Measurements from ENCODE around the gene OR7G2.
"Not testable (repeated sequence)": the region's sequence is repeated elsewhere in the genome, so short reads cannot be mapped to it uniquely, and the experiment has no call there.

OR7G2 gene

DNA sequence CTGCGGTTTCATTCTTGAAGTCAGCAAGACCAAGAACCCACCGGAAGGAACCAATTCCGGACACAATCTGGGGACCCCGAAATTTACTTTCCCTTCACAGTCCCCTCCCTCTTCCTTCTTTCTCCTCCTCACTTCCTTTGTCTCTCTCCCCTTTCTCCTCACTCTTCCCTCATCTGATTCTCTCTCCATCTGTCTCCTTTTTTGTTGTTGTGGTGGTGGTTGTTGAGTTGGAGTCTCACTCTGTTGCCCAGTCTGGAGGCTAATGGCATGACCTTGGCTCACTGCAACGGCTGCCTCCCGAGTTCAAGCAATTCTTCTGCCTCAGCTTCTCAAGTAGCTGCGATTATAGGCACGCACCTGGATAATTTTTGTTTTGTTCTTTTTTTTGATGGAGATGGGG lies 53.1 kb downstream of the OR7G2 start:
- in situ Hi-C loops (cut with MboI; ENCODE audit: low sequenced_read_pairs, unreplicated experiment): no loop called here
- TF ChIP-seq, protein P1, sequence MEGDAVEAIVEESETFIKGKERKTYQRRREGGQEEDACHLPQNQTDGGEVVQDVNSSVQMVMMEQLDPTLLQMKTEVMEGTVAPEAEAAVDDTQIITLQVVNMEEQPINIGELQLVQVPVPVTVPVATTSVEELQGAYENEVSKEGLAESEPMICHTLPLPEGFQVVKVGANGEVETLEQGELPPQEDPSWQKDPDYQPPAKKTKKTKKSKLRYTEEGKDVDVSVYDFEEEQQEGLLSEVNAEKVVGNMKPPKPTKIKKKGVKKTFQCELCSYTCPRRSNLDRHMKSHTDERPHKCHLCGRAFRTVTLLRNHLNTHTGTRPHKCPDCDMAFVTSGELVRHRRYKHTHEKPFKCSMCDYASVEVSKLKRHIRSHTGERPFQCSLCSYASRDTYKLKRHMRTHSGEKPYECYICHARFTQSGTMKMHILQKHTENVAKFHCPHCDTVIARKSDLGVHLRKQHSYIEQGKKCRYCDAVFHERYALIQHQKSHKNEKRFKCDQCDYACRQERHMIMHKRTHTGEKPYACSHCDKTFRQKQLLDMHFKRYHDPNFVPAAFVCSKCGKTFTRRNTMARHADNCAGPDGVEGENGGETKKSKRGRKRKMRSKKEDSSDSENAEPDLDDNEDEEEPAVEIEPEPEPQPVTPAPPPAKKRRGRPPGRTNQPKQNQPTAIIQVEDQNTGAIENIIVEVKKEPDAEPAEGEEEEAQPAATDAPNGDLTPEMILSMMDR (IDR thresholded peaks at IDR 0.05; ENCODE audit: borderline replicate concordance, control extremely low read depth, extremely low read depth, insufficient read depth, missing control alignments): no peak
- DNase-seq (ENCODE audit: low spot score): no peak

DNA sequence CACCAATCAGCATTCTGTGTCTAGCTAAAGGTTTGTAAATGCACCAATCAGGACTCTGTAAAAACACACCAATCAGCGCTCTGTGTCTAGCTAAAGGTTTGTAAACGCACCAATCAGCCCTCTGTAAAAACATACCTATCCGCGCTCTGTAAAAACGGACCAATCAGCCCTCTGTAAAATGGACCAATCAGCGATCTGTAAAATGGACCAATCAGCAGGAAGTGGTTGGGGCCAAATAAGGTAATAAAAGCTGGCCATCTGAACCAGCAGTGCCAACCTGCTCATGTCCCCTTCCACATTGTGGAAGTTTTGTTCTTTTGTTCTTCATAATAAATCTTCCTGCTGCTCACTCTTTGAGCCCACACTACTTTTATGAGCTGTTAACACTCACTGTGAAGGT lies 53.6 kb downstream of the OR7G2 start:
- DNase-seq (ENCODE audit: low spot score); in situ Hi-C loops (cut with MboI; ENCODE audit: low sequenced_read_pairs, unreplicated experiment): not testable (repeated sequence)

DNA sequence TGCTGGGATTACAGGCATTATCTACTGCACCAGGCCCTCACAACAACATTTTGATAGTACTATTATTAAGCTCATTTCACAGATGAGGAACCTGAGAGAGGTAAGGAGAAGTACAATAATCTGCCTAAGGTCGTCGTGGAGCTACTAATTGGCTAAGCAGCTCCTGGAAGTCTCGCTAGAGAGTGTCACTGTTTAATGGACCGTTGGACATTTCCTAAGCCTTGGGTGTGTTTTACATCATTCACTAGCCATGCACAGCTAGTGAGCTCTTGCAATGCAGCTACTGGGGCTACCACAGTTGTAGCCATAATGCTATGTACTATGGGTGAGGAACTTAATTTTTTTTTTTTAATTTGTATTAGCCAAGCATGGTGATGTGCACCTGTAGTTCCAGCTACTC lies 54.4 kb downstream of the OR7G2 start:
- TF ChIP-seq, protein P1 (IDR thresholded peaks at IDR 0.05; ENCODE audit: borderline replicate concordance, control extremely low read depth, extremely low read depth, insufficient read depth, missing control alignments): no peak
- in situ Hi-C loops (cut with MboI; ENCODE audit: low sequenced_read_pairs, unreplicated experiment): no loop called here

More for the DNA sequence above, 54.4 kb downstream of the OR7G2 start:
- DNase-seq (ENCODE audit: low spot score): no peak

Data from GM13976 (cell line).